Measurements from ENCODE around the gene TMCO4. TPM values are rescaled to one million over a fixed set of nuclear protein-coding genes. Genes with fewer than 3 reads are reported as not detected.

Gene TMCO4
- total RNA-seq, 1 donor from 2014 or later: 32.6 TPM

GRCh38 chr1:19717467-19717866 lies 82.2 kb downstream of the TMCO4 start:
- no peak for DNase-seq (ENCODE audit: low read depth)

- DNase-seq (ENCODE audit: low read depth): peak; percentile 95
These were observed 84.1 kb downstream of the TMCO4 start for GRCh38 chr1:19715334-19716203.

GRCh38 chr1:19712928-19713327 lies 86.8 kb downstream of the TMCO4 start:
- DNase-seq (ENCODE audit: low read depth): no peak

- peak; percentile 88 for DNase-seq (ENCODE audit: low read depth)
These were observed 88.7 kb downstream of the TMCO4 start for GRCh38 chr1:19710825-19711611.

- DNase-seq (ENCODE audit: low read depth): no peak
These were observed 90.4 kb downstream of the TMCO4 start for GRCh38 chr1:19709260-19709793.

GRCh38 chr1:19708567-19709110 lies 91.1 kb downstream of the TMCO4 start:
- no peak for DNase-seq (ENCODE audit: low read depth)

- no peak for DNase-seq (ENCODE audit: low read depth)
These were observed 93.6 kb downstream of the TMCO4 start for GRCh38 chr1:19706136-19706535.

- no peak for DNase-seq (ENCODE audit: low read depth)
These were observed 94.3 kb downstream of the TMCO4 start for GRCh38 chr1:19705464-19705863.

GRCh38 chr1:19704247-19705113 lies 95.2 kb downstream of the TMCO4 start:
- DNase-seq (ENCODE audit: low read depth): peak; percentile 45

- no peak for DNase-seq (ENCODE audit: low read depth)
These were observed 96.4 kb downstream of the TMCO4 start for GRCh38 chr1:19703280-19703679.

GRCh38 chr1:19700079-19700777 lies 99.5 kb downstream of the TMCO4 start:
- no peak for DNase-seq (ENCODE audit: low read depth)

- no peak for DNase-seq (ENCODE audit: low read depth)
These were observed 101.5 kb downstream of the TMCO4 start for GRCh38 chr1:19698181-19698580.

GRCh38 chr1:19696820-19697219 lies 102.9 kb downstream of the TMCO4 start:
- DNase-seq (ENCODE audit: low read depth): no peak

- no peak for DNase-seq (ENCODE audit: low read depth)
These were observed 103.9 kb downstream of the TMCO4 start for GRCh38 chr1:19695772-19696171.

GRCh38 chr1:19694298-19694697 lies 105.4 kb downstream of the TMCO4 start:
- no peak for DNase-seq (ENCODE audit: low read depth)

- no peak for DNase-seq (ENCODE audit: low read depth)
These were observed 109.4 kb downstream of the TMCO4 start for GRCh38 chr1:19690342-19690741.

GRCh38 chr1:19689856-19690255 lies 109.9 kb downstream of the TMCO4 start:
- DNase-seq (ENCODE audit: low read depth): no peak

GRCh38 chr1:19689085-19689757 lies 110.5 kb downstream of the TMCO4 start:
- DNase-seq (ENCODE audit: low read depth): no peak

- DNase-seq (ENCODE audit: low read depth): no peak
These were observed 111.5 kb downstream of the TMCO4 start for GRCh38 chr1:19688041-19688842.

All from renal cortical epithelial cell (primary cell).